GM12878 (cell line): ENCODE data around the gene RPRD1B. TPM values are rescaled to one million over a fixed set of nuclear protein-coding genes. Genes with fewer than 3 reads are reported as not detected.

Experiments used
- ATAC-seq: fragments of 200-7000 bp; cut with Tn5 transposase; 3 replicates; pipeline ENCODE4 v1.9.1; 2020; ENCODE audit warnings: mild to moderate bottlenecking, moderate library complexity
- BruUV-seq: library from RNA; stranded (reverse); fragments of 400-500 nt; replicated peaks from 2 replicates; lab custom pipeline; 2021; lab: Mats Ljungman, UMichigan
- CTCF ChIA-PET: fragments of 300-600 bp; sonication (Branson Sonifier 250); formaldehyde crosslinking; extraction: SDS; loops from one replicate; lab custom pipeline; 2021; ENCODE audit warnings: inconsistent platforms; lab: Yijun Ruan, JAX
- POLR2A ChIA-PET: fragments of 350-600 bp; formaldehyde crosslinking; extraction: SDS; loops from one replicate; lab custom pipeline; 2021; ENCODE audit warnings: inconsistent platforms; lab: Charles Lee
- RAD21 ChIA-PET: fragments of 300-600 bp; sonication (Branson Sonifier 250); formaldehyde crosslinking; loops from one replicate; lab custom pipeline; 2023; ENCODE audit warnings: antibody characterized with exemption; ENCODE audit not compliant: unreplicated experiment; lab: Charles Lee
- SMC1A ChIA-PET: fragments of 300-600 bp; sonication (Branson Sonifier 250); formaldehyde crosslinking; loops from one replicate; lab custom pipeline; 2023; ENCODE audit not compliant: unreplicated experiment, uncharacterized antibody; lab: Charles Lee
- DNase-seq: peaks from one replicate; pipeline ENCODE4 v3.0.0-alpha.2; 2011; ENCODE audit warnings: low read depth, low spot score
- FAIRE-seq: peaks from 3 replicates; lab custom pipeline; 2011; peaks lifted over from hg19 to GRCh38; lab: Jason Lieb, UNC
- H2AFZ ChIP-seq: 2 replicates; pipeline ENCODE4 v1.6.0; 2011; ENCODE audit warnings: low read depth, low read length, control low read depth; ENCODE audit not compliant: control insufficient read depth
- H3K27ac ChIP-seq: 2 replicates; pipeline ENCODE4 v1.5.1; 2011; ENCODE audit warnings: control low read depth; ENCODE audit not compliant: control insufficient read depth, insufficient read depth
- H3K27me3 ChIP-seq, 2 experiments: replicated peaks in 1 of 2; 2 replicates each; pipeline versions ENCODE4 v1.6.0 to v1.6.1; 2011; ENCODE audit warnings: low read length in 1 of 2; ENCODE audit not compliant: control insufficient read depth in 2 of 2, insufficient read depth in 2 of 2
- H3K36me3 ChIP-seq, 2 experiments: 2 replicates each; pipeline ENCODE4 v1.5.1; 2011; ENCODE audit warnings: low read length in 1 of 2; ENCODE audit not compliant: control insufficient read depth in 2 of 2, insufficient read depth in 2 of 2
- H3K4me1 ChIP-seq: 2 replicates; pipeline ENCODE4 v1.6.1; 2011; ENCODE audit warnings: mild to moderate bottlenecking, low read length, moderate library complexity, mixed read lengths; ENCODE audit not compliant: control insufficient read depth, insufficient read depth
- H3K4me2 ChIP-seq: 2 replicates; pipeline ENCODE4 v1.6.0; 2011; ENCODE audit warnings: control low read depth; ENCODE audit not compliant: control insufficient read depth, insufficient read depth
- H3K4me3 ChIP-seq: fragments of 200-600 bp; sonication (generic); 2 replicates; pipeline ENCODE4 v1.5.1; 2016
- H3K79me2 ChIP-seq: 2 replicates; pipeline ENCODE4 v1.6.0; 2011; ENCODE audit warnings: low read length; ENCODE audit not compliant: control insufficient read depth, insufficient read depth
- H3K9ac ChIP-seq: 2 replicates; pipeline ENCODE4 v1.8.0; 2011; ENCODE audit warnings: low read length, control low read depth, mixed read lengths; ENCODE audit not compliant: control insufficient read depth, insufficient read depth
- H3K9me3 ChIP-seq: replicated peaks from 3 replicates; pipeline ENCODE4 v1.5.1; 2011; ENCODE audit warnings: mild to moderate bottlenecking, low read length; ENCODE audit not compliant: control insufficient read depth, insufficient read depth
- H4K20me1 ChIP-seq: 2 replicates; pipeline ENCODE4 v1.6.0; 2011; ENCODE audit not compliant: control insufficient read depth, insufficient read depth
- CEBPB ChIP-seq, 2 experiments: fragments of 150-350 bp in 1 of 2; IDR thresholded peaks; 2 replicates each; pipeline ENCODE4 v1.6.1; 2012 to 2014; ENCODE audit warnings: low read depth in 2 of 2, low read length in 2 of 2, borderline replicate concordance in 1 of 2, inconsistent platforms in 1 of 2
- CREB1 ChIP-seq: IDR thresholded peaks from 2 replicates; pipeline ENCODE4 v1.6.1; 2012; ENCODE audit warnings: low read depth, mild to moderate bottlenecking, inconsistent platforms
- CREM ChIP-seq: IDR thresholded peaks from 2 replicates; pipeline ENCODE4 v1.6.1; 2014; ENCODE audit warnings: antibody characterized with exemption, low read depth
- MYB ChIP-seq: fragments of 150-350 bp; IDR thresholded peaks from 2 replicates; pipeline ENCODE4 v1.6.1; 2014; ENCODE audit warnings: mild to moderate bottlenecking, low read depth, low read length, borderline replicate concordance
- NFIC ChIP-seq: IDR thresholded peaks from 2 replicates; pipeline ENCODE4 v1.6.1; 2012; ENCODE audit warnings: low read depth, mild to moderate bottlenecking, inconsistent platforms, low read length, moderate library complexity
- TCF3 ChIP-seq: IDR thresholded peaks from 2 replicates; pipeline ENCODE4 v1.6.1; 2012; ENCODE audit warnings: low read depth, mild to moderate bottlenecking, low read length, borderline replicate concordance; ENCODE audit not compliant: insufficient read depth
- WGBS: methylation state at CpG from one replicate; pipeline ENCODE4 v1.1.6; 2016; ENCODE audit warnings: low lambda C conversion rate; ENCODE audit not compliant: insufficient replicate concordance, insufficient coverage; ENCODE audit errors: missing lambda C conversion rate; 5-methylcytosine and 5-hydroxymethylcytosine counted together
- in situ Hi-C: fragments of 300-500 bp; cut with MboI; formaldehyde crosslinking; loops from 9 replicates; pipeline ENCODE4 v1.14.3; 2018; ENCODE audit warnings: mixed read lengths
- intact Hi-C: fragments of 100-400 bp; cut with micrococcal nuclease; formaldehyde crosslinking; loops from one replicate; pipeline ENCODE4 v1.14.2; 2022; ENCODE audit not compliant: unreplicated experiment
- polyA plus RNA-seq, 11 experiments: library from polyadenylated mRNA; depleted of rRNA in 4 of 11; unstranded in 6 of 11; stranded (reverse) in 5 of 11; fragments of >200 nt; fragmentation: Nextera tagmentation in 4 of 11; fragmentation: Illumina TruSeq in 1 of 11; extraction: Ambion mirVana in 4 of 11; extraction: Trizol in 1 of 11; gene quantifications; 1 replicate in 1 of 11; 2 replicates in 10 of 11; pipeline versions ENCODE4 v1.2.1 to v1.2.3, GENCODE V29; 2011 to 2016; ENCODE audit warnings: inconsistent platforms in 2 of 11, missing spikeins in 2 of 11, low read depth in 1 of 11
- total RNA-seq, 4 experiments: library from RNA; depleted of rRNA in 3 of 4; stranded (reverse); fragments of >200 nt in 3 of 4; fragmentation: Illumina TruSeq in 1 of 4; extraction: Trizol in 1 of 4; gene quantifications; 2 replicates each; pipeline versions ENCODE4 v1.2.1 to v1.2.3, GENCODE V29; 2013 to 2021
- TF ChIP-seq, protein P1 (sequence below): IDR thresholded peaks from 2 replicates; pipeline ENCODE4 v1.6.1; 2011; ENCODE audit warnings: borderline replicate concordance, low read depth, mild to moderate bottlenecking, moderate library complexity, mixed read lengths, low read length; ENCODE audit not compliant: insufficient read depth; ENCODE audit errors: extremely low read length

RPRD1B gene
- total and polyA plus RNA-seq, 10 of the 15 experiments (the other 5 are each of a cell fraction or from before 2014, with no cell fraction given), result 5.2 to 40.2 (median 30.0) TPM

DNA sequence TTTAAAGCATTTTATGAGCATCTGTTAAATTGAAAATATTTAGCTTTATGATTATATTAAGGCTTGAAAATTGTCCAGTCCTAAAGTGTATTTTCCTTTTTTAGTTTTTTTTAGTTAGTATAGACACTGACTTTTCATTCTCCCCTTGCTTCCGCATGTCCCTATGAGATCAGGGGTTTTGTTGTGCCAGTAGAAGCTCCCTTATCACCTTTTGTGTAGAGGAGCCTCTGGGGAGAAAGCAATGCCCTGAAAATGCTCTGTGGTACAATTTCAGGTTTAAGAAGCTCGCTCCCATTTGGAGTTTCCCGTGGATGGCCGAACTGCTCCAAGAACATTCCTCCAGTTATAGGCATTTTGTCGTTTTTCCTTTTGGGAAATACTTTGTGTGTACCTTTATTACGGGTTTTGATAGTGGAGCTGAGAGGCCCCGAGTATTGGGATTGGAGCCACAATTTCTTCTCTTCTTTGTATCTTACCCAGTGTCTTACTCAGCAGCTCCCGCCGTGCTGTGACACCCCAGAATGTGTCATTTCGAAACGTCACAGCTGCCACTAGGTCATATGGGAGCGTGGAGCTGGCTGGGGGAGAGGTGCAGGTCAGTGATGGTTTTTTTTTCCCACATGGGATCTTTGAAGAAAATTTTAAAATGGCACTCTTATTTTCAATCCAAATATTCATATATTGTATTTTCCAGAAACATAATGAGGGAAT is 49.9 kb downstream of the RPRD1B start:
- Histone ChIP-seq H3K36me3 (peaks cover 11 to 14% of the 10 kb centered on the region in 2 experiments), H3K4me3 (no peak overlapping the region), H3K4me2 (no peak overlapping the region), H3K9me3 (peaks cover 4% of the 10 kb centered on the region)
- CTCF ChIA-PET, result interaction anchor here (0.7 to 15.1 kb wide), 7 partner anchors 6 to 141 kb away, joined by 3 to 260 read pairs (median 4); no protein-coding TSS in a partner anchor
- SMC1A ChIA-PET, result interaction anchor here (0.9 to 12.3 kb wide), 4 partner anchors 8 to 138 kb away, joined by 3 to 166 read pairs (median 11); no protein-coding TSS in a partner anchor
- no peak for ATAC-seq
- no TSS peak for BruUV-seq
- TF ChIP-seq MYB (no peak), CEBPB (IDR thresholded peaks at IDR 0.05; ENCODE audit: borderline replicate concordance in 1 of 2, low read depth in 2 of 2, low read length in 2 of 2) (no peak), NFIC (no peak), TCF3 (0 out of 2 replicates have a peak, but pooled peaks have one; percentile 37), CREB1 (peak; percentile 72), CREM (peak; percentile 38; the same call in 1 of the 2 replicates)
- TF ChIP-seq, protein P1, sequence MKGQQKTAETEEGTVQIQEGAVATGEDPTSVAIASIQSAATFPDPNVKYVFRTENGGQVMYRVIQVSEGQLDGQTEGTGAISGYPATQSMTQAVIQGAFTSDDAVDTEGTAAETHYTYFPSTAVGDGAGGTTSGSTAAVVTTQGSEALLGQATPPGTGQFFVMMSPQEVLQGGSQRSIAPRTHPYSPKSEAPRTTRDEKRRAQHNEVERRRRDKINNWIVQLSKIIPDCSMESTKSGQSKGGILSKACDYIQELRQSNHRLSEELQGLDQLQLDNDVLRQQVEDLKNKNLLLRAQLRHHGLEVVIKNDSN, result no peak
- TF ChIP-seq, all 136 proteins: peak for 3
- H4K20me1 ChIP-seq, result no peaks in the 10 kb centered on the region
- intact Hi-C loops, result no loop called here
- no peak overlapping the region for H3K27ac ChIP-seq
- H2AFZ ChIP-seq, result no peak overlapping the region
- in situ Hi-C loops, result no loop called here
- RAD21 ChIA-PET, result interaction anchor here (0.8 to 1.6 kb wide), 6 partner anchors 10 to 81 kb away, joined by 3 to 5 read pairs (median 4); no protein-coding TSS in a partner anchor
- no peak overlapping the region for H3K9ac ChIP-seq
- H3K79me2 ChIP-seq, result peaks cover 12% of the 10 kb centered on the region
- POLR2A ChIA-PET, result interaction anchor here (1.3 kb wide), 1 partner anchor 9 kb away, joined by 4 read pairs; no protein-coding TSS in a partner anchor
- no peak for FAIRE-seq
- H3K27me3 ChIP-seq, result no peaks in the 10 kb centered on the region
- no peak for DNase-seq
- no peaks in the 10 kb centered on the region for H3K4me1 ChIP-seq
- 36% methylated on average over 12 of the region's 12 CpGs for WGBS
